Measurements from ENCODE around the gene METTL13.
A peak's percentile ranks its signal among the peaks of the same experiment; 100 is the strongest.

The METTL13 gene

GRCh38 chr1:171834821-171835220, 53.4 kb downstream of the METTL13 start:
- ChIA-PET POLR2A (no interaction called here), CTCF (no interaction called here)
- no peak for DNase-seq (ENCODE audit: extremely low spot score)
- no peak for TF ChIP-seq ZNF384 (IDR thresholded peaks at IDR 0.05)
- no peak for TF ChIP-seq FOXK2 (IDR thresholded peaks at IDR 0.05)
- TF ChIP-seq BHLHE40 (IDR thresholded peaks at IDR 0.05; ENCODE audit: borderline replicate concordance), result no peak
- no peak for TF ChIP-seq FOXM1 (IDR thresholded peaks at IDR 0.05; ENCODE audit: borderline replicate concordance)
- TF ChIP-seq SUZ12 (IDR thresholded peaks at IDR 0.05), result no peak
- no peak for TF ChIP-seq PKNOX1 (IDR thresholded peaks at IDR 0.05)
- no peak for TF ChIP-seq LEF1 (IDR thresholded peaks at IDR 0.05; ENCODE audit: borderline replicate concordance)
- no peak for TF ChIP-seq TARDBP (IDR thresholded peaks at IDR 0.05)
- no peak for TF ChIP-seq HDGF (IDR thresholded peaks at IDR 0.05; ENCODE audit: borderline replicate concordance)
- no peak for TF ChIP-seq CTBP1 (IDR thresholded peaks at IDR 0.05; ENCODE audit: borderline replicate concordance)
- TF ChIP-seq ELF4 (IDR thresholded peaks at IDR 0.05), result no peak

GRCh38 chr1:171835891-171836290, 54.4 kb downstream of the METTL13 start:
- ChIA-PET POLR2A (no interaction called here), CTCF (no interaction called here)
- no peak for TF ChIP-seq LEF1 (IDR thresholded peaks at IDR 0.05; ENCODE audit: borderline replicate concordance)
- no peak for TF ChIP-seq TARDBP (IDR thresholded peaks at IDR 0.05)
- no peak for TF ChIP-seq L3MBTL2 (conservative IDR thresholded peaks at IDR 0.05)
- no peak for TF ChIP-seq HDGF (IDR thresholded peaks at IDR 0.05; ENCODE audit: borderline replicate concordance)
- TF ChIP-seq CTBP1 (IDR thresholded peaks at IDR 0.05; ENCODE audit: borderline replicate concordance), result no peak
- no peak for TF ChIP-seq ZNF384 (IDR thresholded peaks at IDR 0.05)
- no peak for TF ChIP-seq FOXK2 (IDR thresholded peaks at IDR 0.05)
- no peak for TF ChIP-seq PKNOX1 (IDR thresholded peaks at IDR 0.05)
- TF ChIP-seq ELF4 (IDR thresholded peaks at IDR 0.05), result no peak
- no peak for TF ChIP-seq SP1 (IDR thresholded peaks at IDR 0.05)
- no peak for TF ChIP-seq ARNT (IDR thresholded peaks at IDR 0.05)
- no peak for TF ChIP-seq FOXM1 (IDR thresholded peaks at IDR 0.05; ENCODE audit: borderline replicate concordance)
- TF ChIP-seq NFRKB (IDR thresholded peaks at IDR 0.05), result no peak
- DNase-seq (ENCODE audit: extremely low spot score), result no peak

GRCh38 chr1:171841050-171841910, 59.8 kb downstream of the METTL13 start, which contains the start of gene DNM3:
Gene DNM3 (plus strand): TSS chr1:171841498. CDS start chr1:171841657, 159 bp downstream.
- peak; percentile 99 for DNase-seq (ENCODE audit: extremely low spot score)
- TF ChIP-seq ARNT (IDR thresholded peaks at IDR 0.05), result 0 out of 2 replicates have a peak, but pooled peaks have one; percentile 11
- TF ChIP-seq HDGF (IDR thresholded peaks at IDR 0.05; ENCODE audit: borderline replicate concordance), result 0 out of 2 replicates have a peak, but pooled peaks have one; percentile 60
- no peak for TF ChIP-seq FOXM1 (IDR thresholded peaks at IDR 0.05; ENCODE audit: borderline replicate concordance)
- CTCF ChIA-PET, result interaction anchor here (0.6 to 1.8 kb wide), 2 partner anchors 41 to 142 kb away, joined by 5 to 9 read pairs; no protein-coding TSS in a partner anchor
- POLR2A ChIA-PET, result interaction anchor here (0.9 to 1.3 kb wide), 4 partner anchors 9 to 98 kb away, joined by 3 to 6 read pairs (median 4); partner anchors contain the start of gene METTL13

- ChIA-PET POLR2A (interaction anchor here (0.9 to 1.3 kb wide), 4 partner anchors 10 to 99 kb away, joined by 3 to 6 read pairs (median 4); partner anchors contain the start of gene METTL13), CTCF (interaction anchor here (0.9 to 1.8 kb wide), 2 partner anchors 41 to 143 kb away, joined by 3 to 9 read pairs; no protein-coding TSS in a partner anchor)
- no peak for TF ChIP-seq ARNT (IDR thresholded peaks at IDR 0.05)
- no peak for TF ChIP-seq PKNOX1 (IDR thresholded peaks at IDR 0.05)
- no peak for TF ChIP-seq LEF1 (IDR thresholded peaks at IDR 0.05; ENCODE audit: borderline replicate concordance)
- no peak for TF ChIP-seq HDGF (IDR thresholded peaks at IDR 0.05; ENCODE audit: borderline replicate concordance)
- TF ChIP-seq TARDBP (IDR thresholded peaks at IDR 0.05), result no peak
- TF ChIP-seq L3MBTL2 (conservative IDR thresholded peaks at IDR 0.05), result no peak
- TF ChIP-seq SP1 (IDR thresholded peaks at IDR 0.05), result no peak
- TF ChIP-seq FOXA1 (IDR thresholded peaks at IDR 0.05), result no peak
- TF ChIP-seq FOXK2 (IDR thresholded peaks at IDR 0.05), result no peak
- TF ChIP-seq CTBP1 (IDR thresholded peaks at IDR 0.05; ENCODE audit: borderline replicate concordance), result no peak
- TF ChIP-seq FOXM1 (IDR thresholded peaks at IDR 0.05; ENCODE audit: borderline replicate concordance), result no peak
- TF ChIP-seq NFRKB (IDR thresholded peaks at IDR 0.05), result no peak
- no peak for TF ChIP-seq BHLHE40 (IDR thresholded peaks at IDR 0.05; ENCODE audit: borderline replicate concordance)
- TF ChIP-seq ELF4 (IDR thresholded peaks at IDR 0.05), result no peak
- TF ChIP-seq ZNF384 (IDR thresholded peaks at IDR 0.05), result no peak
- peak; percentile 48 for DNase-seq (ENCODE audit: extremely low spot score)
These were observed 60.7 kb downstream of the METTL13 start for GRCh38 chr1:171841931-171842761.

GRCh38 chr1:171844381-171844780, 62.9 kb downstream of the METTL13 start:
- POLR2A ChIA-PET, result no interaction called here
- DNase-seq (ENCODE audit: extremely low spot score), result no peak
- CTCF ChIA-PET, result no interaction called here

More at GRCh38 chr1:171844381-171844780, 62.9 kb downstream of the METTL13 start:
- no peak for TF ChIP-seq FOXM1 (IDR thresholded peaks at IDR 0.05; ENCODE audit: borderline replicate concordance)
- TF ChIP-seq CTBP1 (IDR thresholded peaks at IDR 0.05; ENCODE audit: borderline replicate concordance), result no peak
- TF ChIP-seq ARNT (IDR thresholded peaks at IDR 0.05), result no peak
- TF ChIP-seq ZNF384 (IDR thresholded peaks at IDR 0.05), result no peak
- TF ChIP-seq TARDBP (IDR thresholded peaks at IDR 0.05), result no peak
- no peak for TF ChIP-seq LEF1 (IDR thresholded peaks at IDR 0.05; ENCODE audit: borderline replicate concordance)
- no peak for TF ChIP-seq FOXK2 (IDR thresholded peaks at IDR 0.05)
- no peak for TF ChIP-seq PKNOX1 (IDR thresholded peaks at IDR 0.05)
- TF ChIP-seq L3MBTL2 (conservative IDR thresholded peaks at IDR 0.05), result no peak
- TF ChIP-seq ELF4 (IDR thresholded peaks at IDR 0.05), result no peak
- no peak for TF ChIP-seq BHLHE40 (IDR thresholded peaks at IDR 0.05; ENCODE audit: borderline replicate concordance)
- TF ChIP-seq SUZ12 (IDR thresholded peaks at IDR 0.05), result no peak
- no peak for TF ChIP-seq HDGF (IDR thresholded peaks at IDR 0.05; ENCODE audit: borderline replicate concordance)
